Peyer's patch (tissue), 4 donors: ENCODE data around the gene PIP5K1C.

ENCODE experiments used
- CTCF ChIP-seq, 6 experiments: fragments of 450-650 bp in 4 of 6; fragments of 200-600 bp in 2 of 6; sonication (generic) in 1 of 6; IDR thresholded peaks; one replicate each; pipeline ENCODE4 v1.5.1; 2017 to 2019; ENCODE audit warnings: antibody characterized with exemption in 6 of 6, mild to moderate bottlenecking in 3 of 6, moderate library complexity in 1 of 6
- POLR2A ChIP-seq, 2 donors: fragments of 450-650 bp; IDR thresholded peaks; one replicate each; pipeline ENCODE4 v1.5.1; 2017; ENCODE audit warnings: antibody characterized with exemption in 2 of 2, mild to moderate bottlenecking in 2 of 2, moderate library complexity in 2 of 2

GRCh38 chr19:3585301-3586126 is 114.8 kb downstream of the PIP5K1C start, which contains the start of gene GIPC3:
- no peak for TF ChIP-seq POLR2A (IDR thresholded peaks at IDR 0.05)
- TF ChIP-seq CTCF (IDR thresholded peaks at IDR 0.05), result no peak
